ENCODE measurements around the gene SNX9.

SNX9 gene

GRCh38 chr6:157907651-157908050 lies 84.6 kb downstream of the SNX9 start:
- Histone ChIP-seq H2AFZ (ENCODE audit: low read length) (no peak overlapping the region), H4K20me1 (ENCODE audit: insufficient read depth, low read length, poor library complexity, severe bottlenecking) (no peaks in the 10 kb centered on the region), H3F3A (ENCODE audit: low read depth) (no peaks in the 10 kb centered on the region), H3K4me2 (ENCODE audit: low read depth, low read length, poor library complexity, severe bottlenecking) (no peak overlapping the region), H3K79me2 (ENCODE audit: insufficient read depth, low read length) (no peaks in the 10 kb centered on the region), H3K9ac (ENCODE audit: low read depth, low read length, poor library complexity, severe bottlenecking) (no peak overlapping the region), H3K27me3 (ENCODE audit: insufficient read depth, low read length, poor library complexity, severe bottlenecking) (no peaks in the 10 kb centered on the region), H3K36me3 (ENCODE audit: insufficient read depth, low read length) (no peaks in the 10 kb centered on the region), H3K9me3 (ENCODE audit: insufficient read depth, low read depth, low read length) (no peaks in the 10 kb centered on the region), H3K4me1 (ENCODE audit: insufficient read depth, low read length, poor library complexity, severe bottlenecking) (no peaks in the 10 kb centered on the region), H3K4me3 (ENCODE audit: low read length, poor library complexity, severe bottlenecking) (no peak overlapping the region), H3K9me2 (replicated peaks; ENCODE audit: low read depth, low read length) (no peaks in the 10 kb centered on the region)
- TF ChIP-seq, protein P1, sequence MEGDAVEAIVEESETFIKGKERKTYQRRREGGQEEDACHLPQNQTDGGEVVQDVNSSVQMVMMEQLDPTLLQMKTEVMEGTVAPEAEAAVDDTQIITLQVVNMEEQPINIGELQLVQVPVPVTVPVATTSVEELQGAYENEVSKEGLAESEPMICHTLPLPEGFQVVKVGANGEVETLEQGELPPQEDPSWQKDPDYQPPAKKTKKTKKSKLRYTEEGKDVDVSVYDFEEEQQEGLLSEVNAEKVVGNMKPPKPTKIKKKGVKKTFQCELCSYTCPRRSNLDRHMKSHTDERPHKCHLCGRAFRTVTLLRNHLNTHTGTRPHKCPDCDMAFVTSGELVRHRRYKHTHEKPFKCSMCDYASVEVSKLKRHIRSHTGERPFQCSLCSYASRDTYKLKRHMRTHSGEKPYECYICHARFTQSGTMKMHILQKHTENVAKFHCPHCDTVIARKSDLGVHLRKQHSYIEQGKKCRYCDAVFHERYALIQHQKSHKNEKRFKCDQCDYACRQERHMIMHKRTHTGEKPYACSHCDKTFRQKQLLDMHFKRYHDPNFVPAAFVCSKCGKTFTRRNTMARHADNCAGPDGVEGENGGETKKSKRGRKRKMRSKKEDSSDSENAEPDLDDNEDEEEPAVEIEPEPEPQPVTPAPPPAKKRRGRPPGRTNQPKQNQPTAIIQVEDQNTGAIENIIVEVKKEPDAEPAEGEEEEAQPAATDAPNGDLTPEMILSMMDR (conservative IDR thresholded peaks at IDR 0.05; ENCODE audit: low read length): no peak
- no peak for TF ChIP-seq EZH2phosphoT487 (IDR thresholded peaks at IDR 0.05; ENCODE audit: borderline replicate concordance)

DNA sequence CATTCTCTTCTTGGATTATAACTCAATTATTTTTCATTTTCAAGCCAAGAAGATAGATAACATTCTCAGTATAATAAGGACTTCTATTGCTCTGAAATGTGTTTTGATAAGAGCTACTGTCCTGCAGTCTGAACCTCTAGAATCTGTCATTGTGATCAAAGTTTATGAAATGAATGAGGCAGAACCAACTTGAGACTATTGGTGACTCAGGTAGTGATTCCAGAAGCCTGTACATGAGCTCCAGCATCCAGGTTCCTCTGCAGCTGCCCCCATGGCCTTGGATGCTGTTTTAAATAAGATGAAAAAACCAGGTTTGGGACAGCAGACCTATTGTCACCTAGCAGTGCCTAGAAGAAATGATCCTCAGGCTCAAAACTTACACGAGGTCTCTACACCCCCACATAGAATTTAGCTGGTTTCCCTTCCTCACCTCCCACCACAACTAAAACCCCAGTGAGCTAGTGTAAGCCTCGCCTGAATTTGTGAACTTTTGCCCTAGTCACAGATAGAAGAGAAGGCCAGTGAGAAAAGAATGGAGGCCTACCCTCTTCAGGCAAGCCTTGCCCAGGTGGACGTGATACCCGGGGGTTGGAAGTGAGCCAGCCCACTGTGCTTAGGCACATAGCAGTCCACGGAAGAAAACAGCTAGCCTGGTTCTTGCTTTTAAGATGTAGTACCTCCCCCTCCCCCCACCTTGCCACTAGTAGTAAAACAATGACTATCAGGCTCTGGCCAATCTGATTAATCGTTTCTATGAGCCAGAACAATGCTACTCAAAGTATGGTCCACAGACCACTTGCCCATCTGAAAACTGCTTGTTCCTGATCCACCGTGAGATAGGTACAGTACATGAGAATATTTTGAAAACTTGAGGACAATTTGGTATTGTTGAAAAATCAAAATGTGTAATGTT lies 85.6 kb downstream of the SNX9 start:
- TF ChIP-seq, protein P1 (conservative IDR thresholded peaks at IDR 0.05; ENCODE audit: low read length): no peak
- Histone ChIP-seq H3K79me2 (ENCODE audit: insufficient read depth, low read length) (no peaks in the 10 kb centered on the region), H3K9me3 (ENCODE audit: insufficient read depth, low read depth, low read length) (no peaks in the 10 kb centered on the region), H4K20me1 (ENCODE audit: insufficient read depth, low read length, poor library complexity, severe bottlenecking) (no peaks in the 10 kb centered on the region), H3K9ac (ENCODE audit: low read depth, low read length, poor library complexity, severe bottlenecking) (no peak overlapping the region), H3K4me2 (ENCODE audit: low read depth, low read length, poor library complexity, severe bottlenecking) (no peak overlapping the region), H3K4me1 (ENCODE audit: insufficient read depth, low read length, poor library complexity, severe bottlenecking) (no peaks in the 10 kb centered on the region), H2AFZ (ENCODE audit: low read length) (no peak overlapping the region), H3K9me2 (replicated peaks; ENCODE audit: low read depth, low read length) (no peaks in the 10 kb centered on the region), H3K27me3 (ENCODE audit: insufficient read depth, low read length, poor library complexity, severe bottlenecking) (no peaks in the 10 kb centered on the region), H3F3A (ENCODE audit: low read depth) (no peaks in the 10 kb centered on the region), H3K4me3 (ENCODE audit: low read length, poor library complexity, severe bottlenecking) (no peak overlapping the region), H3K36me3 (ENCODE audit: insufficient read depth, low read length) (no peaks in the 10 kb centered on the region)

GRCh38 chr6:157909282-157909664 lies 86.2 kb downstream of the SNX9 start:
- Histone ChIP-seq H3K4me1 (ENCODE audit: insufficient read depth, low read length, poor library complexity, severe bottlenecking) (no peaks in the 10 kb centered on the region), H4K20me1 (ENCODE audit: insufficient read depth, low read length, poor library complexity, severe bottlenecking) (no peaks in the 10 kb centered on the region), H3K4me2 (ENCODE audit: low read depth, low read length, poor library complexity, severe bottlenecking) (no peak overlapping the region), H3K9me3 (ENCODE audit: insufficient read depth, low read depth, low read length) (no peaks in the 10 kb centered on the region), H3K9ac (ENCODE audit: low read depth, low read length, poor library complexity, severe bottlenecking) (no peak overlapping the region), H3F3A (ENCODE audit: low read depth) (no peaks in the 10 kb centered on the region), H2AFZ (ENCODE audit: low read length) (no peak overlapping the region), H3K9me2 (replicated peaks; ENCODE audit: low read depth, low read length) (no peaks in the 10 kb centered on the region), H3K27me3 (ENCODE audit: insufficient read depth, low read length, poor library complexity, severe bottlenecking) (no peaks in the 10 kb centered on the region), H3K79me2 (ENCODE audit: insufficient read depth, low read length) (no peaks in the 10 kb centered on the region), H3K4me3 (ENCODE audit: low read length, poor library complexity, severe bottlenecking) (no peak overlapping the region), H3K36me3 (ENCODE audit: insufficient read depth, low read length) (no peaks in the 10 kb centered on the region)
- TF ChIP-seq EZH2phosphoT487 (IDR thresholded peaks at IDR 0.05; ENCODE audit: borderline replicate concordance): no peak
- TF ChIP-seq, protein P1 (conservative IDR thresholded peaks at IDR 0.05; ENCODE audit: low read length): no peak
